ENCODE results near the gene CARNS1. TPM values are rescaled to one million over a fixed set of nuclear protein-coding genes. Genes with fewer than 3 reads are reported as not detected.

CARNS1 gene
- polyA plus RNA-seq, 1 donor (not counting 4 experiments of a cell fraction or from before 2014, with no cell fraction given): not detected

GRCh38 chr11:67435727-67436458 is 20.4 kb downstream of the CARNS1 start:
- DNase-seq (ENCODE audit: low read depth, low spot score) (no peak), FAIRE-seq (no peak)
- no peak overlapping the region for H3K9ac ChIP-seq (ENCODE audit: control insufficient read depth, extremely low read depth, insufficient read depth, low read length)
- no peak overlapping the region for H3K4me3 ChIP-seq (ENCODE audit: control insufficient read depth in 2 of 3, extremely low read depth in 1 of 3, insufficient read depth in 2 of 3, low read depth in 1 of 3, low read length in 3 of 3)
- H3K9me3 ChIP-seq (ENCODE audit: control insufficient read depth, low read depth, low read length): no peaks in the 10 kb centered on the region
- H3K79me2 ChIP-seq (ENCODE audit: control insufficient read depth, insufficient read depth, low read length): peaks cover 8% of the 10 kb centered on the region
- no peak overlapping the region for H3K4me2 ChIP-seq (ENCODE audit: control insufficient read depth, extremely low read depth, insufficient read depth, low read depth, low read length)
- peaks cover 35% of the 10 kb centered on the region in 2 experiments for H3K36me3 ChIP-seq (ENCODE audit: control insufficient read depth in 2 of 2, extremely low read depth in 1 of 2, insufficient read depth in 2 of 2, low read length in 2 of 2)
- no peak overlapping the region for H3K27ac ChIP-seq (ENCODE audit: control insufficient read depth, insufficient read depth, low read length)
- H4K20me1 ChIP-seq (ENCODE audit: control insufficient read depth, extremely low read depth, insufficient read depth, low read length): peaks cover 5% of the 10 kb centered on the region
- no peaks in the 10 kb centered on the region for H3K9me1 ChIP-seq (ENCODE audit: control insufficient read depth, extremely low read depth, insufficient read depth, low read length)
- no peak for TF ChIP-seq CTCF (optimal IDR thresholded peaks at IDR 0.05 in 1 of 3, IDR thresholded peaks at IDR 0.05 in 1 of 3, conservative IDR thresholded peaks at IDR 0.05 in 1 of 3; ENCODE audit: extremely low read depth in 1 of 3, insufficient read depth in 2 of 3, low read length in 3 of 3)
- TF ChIP-seq EZH2 (IDR thresholded peaks at IDR 0.05; ENCODE audit: low read length): no peak
- H3K27me3 ChIP-seq (ENCODE audit: control insufficient read depth, extremely low read depth, insufficient read depth, low read length): no peaks in the 10 kb centered on the region
- H2AFZ ChIP-seq (ENCODE audit: control insufficient read depth, low read length): no peak overlapping the region
- H3K4me1 ChIP-seq (ENCODE audit: control insufficient read depth, extremely low read depth, insufficient read depth, low read length): no peaks in the 10 kb centered on the region
- dilution Hi-C loops (cut with MboI; ENCODE audit: extremely low pct_ligation_motif_present, low sequenced_read_pairs): no loop called here

GRCh38 chr11:67436459-67437081 is 21.1 kb downstream of the CARNS1 start:
- no peak overlapping the region for H3K27ac ChIP-seq (ENCODE audit: control insufficient read depth, insufficient read depth, low read length)
- H3K9me1 ChIP-seq (ENCODE audit: control insufficient read depth, extremely low read depth, insufficient read depth, low read length): no peaks in the 10 kb centered on the region
- no peaks in the 10 kb centered on the region for H3K9me3 ChIP-seq (ENCODE audit: control insufficient read depth, low read depth, low read length)
- no peaks in the 10 kb centered on the region for H3K4me1 ChIP-seq (ENCODE audit: control insufficient read depth, extremely low read depth, insufficient read depth, low read length)
- H3K36me3 ChIP-seq (ENCODE audit: control insufficient read depth in 2 of 2, extremely low read depth in 1 of 2, insufficient read depth in 2 of 2, low read length in 2 of 2): peaks cover 28 to 38% of the 10 kb centered on the region in 2 experiments
- H3K4me3 ChIP-seq (ENCODE audit: control insufficient read depth in 2 of 3, extremely low read depth in 1 of 3, insufficient read depth in 2 of 3, low read depth in 1 of 3, low read length in 3 of 3): no peak overlapping the region
- peaks cover 5% of the 10 kb centered on the region for H4K20me1 ChIP-seq (ENCODE audit: control insufficient read depth, extremely low read depth, insufficient read depth, low read length)
- dilution Hi-C loops (cut with MboI; ENCODE audit: extremely low pct_ligation_motif_present, low sequenced_read_pairs): no loop called here
- H3K9ac ChIP-seq (ENCODE audit: control insufficient read depth, extremely low read depth, insufficient read depth, low read length): no peak overlapping the region
- peaks cover 5% of the 10 kb centered on the region for H3K79me2 ChIP-seq (ENCODE audit: control insufficient read depth, insufficient read depth, low read length)
- no peaks in the 10 kb centered on the region for H3K27me3 ChIP-seq (ENCODE audit: control insufficient read depth, extremely low read depth, insufficient read depth, low read length)
- no peak overlapping the region for H3K4me2 ChIP-seq (ENCODE audit: control insufficient read depth, extremely low read depth, insufficient read depth, low read depth, low read length)
- no peak for TF ChIP-seq EZH2 (IDR thresholded peaks at IDR 0.05; ENCODE audit: low read length)
- TF ChIP-seq CTCF (optimal IDR thresholded peaks at IDR 0.05 in 1 of 3, IDR thresholded peaks at IDR 0.05 in 1 of 3, conservative IDR thresholded peaks at IDR 0.05 in 1 of 3; ENCODE audit: extremely low read depth in 1 of 3, insufficient read depth in 2 of 3, low read length in 3 of 3): no peak
- H2AFZ ChIP-seq (ENCODE audit: control insufficient read depth, low read length): no peak overlapping the region
- FAIRE-seq (no peak), DNase-seq (ENCODE audit: low read depth, low spot score) (no peak)

Data from keratinocyte (primary cell).